Left lung (tissue), 10 donors: Measurements from ENCODE around the gene CCDC141. TPM values are rescaled to one million over a fixed set of nuclear protein-coding genes. Genes with fewer than 3 reads are reported as not detected.

Source experiments
- ATAC-seq: fragments of 200-7000 bp; cut with Tn5 transposase; one replicate; pipeline ENCODE4 v1.9.1; 2020; ENCODE audit warnings: moderate library complexity
- DNase-seq, 4 donors: peaks; one replicate each; pipeline ENCODE4 v3.0.0-alpha.2; 2013 to 2020
- H3K27ac ChIP-seq, 2 donors: fragments of 200-600 bp; sonication (generic) in 1 of 2; one replicate each; pipeline versions ENCODE4 v1.5.0 to v1.8.0; 2020 to 2021
- H3K27me3 ChIP-seq, 2 donors: fragments of 200-600 bp; sonication (generic) in 1 of 2; one replicate each; pipeline versions ENCODE4 v1.5.0 to v1.8.0; 2020 to 2021
- H3K36me3 ChIP-seq, 2 donors: fragments of 200-600 bp; sonication (generic) in 1 of 2; one replicate each; pipeline versions ENCODE4 v1.5.0 to v1.8.0; 2020 to 2021
- H3K4me1 ChIP-seq, 2 donors: fragments of 200-600 bp; one replicate each; pipeline ENCODE4 v1.8.0; 2021
- H3K4me3 ChIP-seq, 2 donors: fragments of 200-600 bp; sonication (generic) in 1 of 2; one replicate each; pipeline versions ENCODE4 v1.5.0 to v1.8.0; 2020 to 2021; ENCODE audit warnings: mild to moderate bottlenecking in 1 of 2
- H3K9me3 ChIP-seq, 2 donors: fragments of 200-600 bp; sonication (generic) in 1 of 2; one replicate each; pipeline versions ENCODE4 v1.5.0 to v1.8.0; 2020 to 2021
- intact Hi-C, 2 donors: fragments of 100-400 bp; cut with DNase I; formaldehyde crosslinking; loops; one replicate each; pipeline versions ENCODE4 v1.11.2 to v1.14.2; 2022
- polyA plus RNA-seq, 6 donors: library from polyadenylated mRNA; unstranded; fragments of 120-200 nt; gene quantifications; one replicate each; pipeline ENCODE4 v1.2.1, GENCODE V29; 2013; ENCODE audit not compliant: insufficient read length in 6 of 6
- total RNA-seq, 2 donors: library from RNA; stranded (reverse); fragmentation: NEBNext Ultra II Directional; extraction: Animal tissue kit (Norgen Biotek cat#: 25700); gene quantifications; one replicate each; pipeline ENCODE4 v1.2.1, GENCODE V29; 2021
- TF ChIP-seq, protein P1 (sequence below), 2 donors: fragments of 200-600 bp; sonication (generic) in 1 of 2; IDR thresholded peaks; one replicate each; pipeline versions ENCODE4 v1.5.0 to v1.8.0; 2021; ENCODE audit warnings: antibody characterized with exemption in 2 of 2
- donor health status: DM: no; HTN: yes; CAD: no.
- donor health status: DM: no; HTN: no; CAD: no.

The CCDC141 gene
- total and polyA plus RNA-seq, 8 donors = 1.6 to 29.6 (median 3.2) TPM

DNA sequence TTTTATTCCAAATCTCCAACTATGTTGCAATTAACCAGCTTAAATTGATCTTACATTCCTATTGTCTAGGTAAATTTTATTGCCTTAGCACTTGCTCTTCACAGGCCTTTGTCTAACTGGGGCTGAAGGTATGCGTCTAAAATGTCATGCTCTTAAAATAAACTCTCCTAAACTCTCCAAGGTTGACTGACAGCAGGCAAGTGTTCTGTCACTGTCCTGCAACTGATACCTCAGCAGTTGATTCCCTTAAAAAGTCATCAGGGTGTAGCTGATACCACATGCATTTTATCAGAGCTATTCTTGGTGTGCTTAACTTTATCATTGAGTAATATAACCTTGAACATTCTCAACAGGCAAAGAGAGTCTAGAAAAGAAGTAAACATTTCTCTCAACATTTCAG, 243.4 kb downstream of the CCDC141 start:
- intact Hi-C loops = no loop called here
- Histone ChIP-seq H3K36me3 (no peaks in the 10 kb centered on the region), H3K4me1 (no peaks in the 10 kb centered on the region), H3K27ac (no peak overlapping the region), H3K9me3 (no peaks in the 10 kb centered on the region), H3K4me3 (no peak overlapping the region), H3K27me3 (no peaks in the 10 kb centered on the region)
- TF ChIP-seq, protein P1, sequence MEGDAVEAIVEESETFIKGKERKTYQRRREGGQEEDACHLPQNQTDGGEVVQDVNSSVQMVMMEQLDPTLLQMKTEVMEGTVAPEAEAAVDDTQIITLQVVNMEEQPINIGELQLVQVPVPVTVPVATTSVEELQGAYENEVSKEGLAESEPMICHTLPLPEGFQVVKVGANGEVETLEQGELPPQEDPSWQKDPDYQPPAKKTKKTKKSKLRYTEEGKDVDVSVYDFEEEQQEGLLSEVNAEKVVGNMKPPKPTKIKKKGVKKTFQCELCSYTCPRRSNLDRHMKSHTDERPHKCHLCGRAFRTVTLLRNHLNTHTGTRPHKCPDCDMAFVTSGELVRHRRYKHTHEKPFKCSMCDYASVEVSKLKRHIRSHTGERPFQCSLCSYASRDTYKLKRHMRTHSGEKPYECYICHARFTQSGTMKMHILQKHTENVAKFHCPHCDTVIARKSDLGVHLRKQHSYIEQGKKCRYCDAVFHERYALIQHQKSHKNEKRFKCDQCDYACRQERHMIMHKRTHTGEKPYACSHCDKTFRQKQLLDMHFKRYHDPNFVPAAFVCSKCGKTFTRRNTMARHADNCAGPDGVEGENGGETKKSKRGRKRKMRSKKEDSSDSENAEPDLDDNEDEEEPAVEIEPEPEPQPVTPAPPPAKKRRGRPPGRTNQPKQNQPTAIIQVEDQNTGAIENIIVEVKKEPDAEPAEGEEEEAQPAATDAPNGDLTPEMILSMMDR (IDR thresholded peaks at IDR 0.05) = no peak
- no peak for DNase-seq
- no peak for ATAC-seq

DNA sequence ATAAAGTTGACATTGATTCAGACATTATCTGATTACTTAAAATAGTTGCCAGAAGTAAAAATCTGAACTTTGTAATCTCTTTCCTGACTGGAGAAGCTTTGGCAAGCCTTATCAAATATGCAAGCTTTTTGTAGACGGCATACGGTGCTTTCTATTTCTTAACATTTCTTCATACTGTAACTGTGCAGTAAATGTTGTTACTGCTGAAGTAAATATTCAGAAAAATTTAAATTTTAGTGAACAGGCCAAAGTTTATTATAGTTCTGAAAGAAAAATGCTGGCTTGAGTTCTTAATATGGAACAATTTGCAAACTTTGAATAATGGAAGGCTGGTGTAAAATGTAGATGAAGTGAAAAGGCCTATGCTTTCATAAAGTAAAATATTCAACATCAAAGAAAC, 244.5 kb downstream of the CCDC141 start:
- no peak for ATAC-seq
- Histone ChIP-seq H3K9me3 (no peaks in the 10 kb centered on the region), H3K36me3 (no peaks in the 10 kb centered on the region), H3K27ac (no peak overlapping the region), H3K27me3 (no peaks in the 10 kb centered on the region), H3K4me3 (no peak overlapping the region), H3K4me1 (no peaks in the 10 kb centered on the region)
- intact Hi-C loops = no loop called here
- TF ChIP-seq, protein P1 (IDR thresholded peaks at IDR 0.05) = no peak
- DNase-seq = no peak

DNA sequence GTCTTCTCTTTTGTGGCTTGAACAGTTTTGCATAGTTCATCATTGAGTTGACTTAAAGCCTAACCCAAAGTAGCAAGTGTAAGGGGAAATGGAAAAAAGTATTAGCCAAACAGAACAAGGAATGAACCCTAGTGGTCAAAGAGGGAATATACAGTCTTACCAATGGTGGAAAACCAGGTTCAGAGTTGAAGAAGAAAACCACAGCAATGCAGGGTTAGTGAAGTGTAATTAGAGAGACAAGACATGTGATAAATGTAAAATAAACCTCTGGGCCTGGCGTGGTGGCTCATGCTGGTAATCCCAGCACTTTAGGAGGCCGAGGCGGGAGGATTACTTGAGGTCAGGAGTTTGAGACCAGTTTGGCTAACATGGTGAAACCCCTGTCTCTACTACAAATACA, 245.1 kb downstream of the CCDC141 start:
- intact Hi-C loops = no loop called here
- Histone ChIP-seq H3K9me3 (no peaks in the 10 kb centered on the region), H3K4me3 (no peak overlapping the region), H3K36me3 (no peaks in the 10 kb centered on the region), H3K4me1 (no peaks in the 10 kb centered on the region), H3K27me3 (no peaks in the 10 kb centered on the region), H3K27ac (no peak overlapping the region)
- ATAC-seq (no peak), DNase-seq (no peak)
- TF ChIP-seq, protein P1 (IDR thresholded peaks at IDR 0.05) = peak; percentile 44 to 46

DNA sequence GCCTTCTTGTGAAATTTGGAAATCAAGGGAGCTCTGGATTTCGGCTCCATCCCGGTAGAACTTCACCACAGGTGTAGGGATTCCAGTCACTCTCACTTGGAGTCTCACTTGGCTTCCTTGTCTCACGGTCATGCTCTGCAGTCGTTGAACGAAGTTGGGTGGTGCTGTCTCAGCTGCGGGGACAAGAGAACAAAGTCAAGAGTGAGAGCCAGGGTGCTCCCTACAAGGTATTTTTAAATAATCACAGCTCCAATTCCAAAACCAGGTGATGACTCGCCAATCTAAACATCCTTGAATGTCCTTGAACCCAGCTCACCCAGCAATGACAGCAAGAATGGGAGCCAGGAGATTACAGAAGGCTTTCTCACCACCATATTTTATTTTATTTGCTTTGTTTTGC, 249.4 kb downstream of the CCDC141 start:
- DNase-seq (no peak), ATAC-seq (no peak)
- Histone ChIP-seq H3K27me3 (no peaks in the 10 kb centered on the region), H3K4me3 (no peak overlapping the region), H3K4me1 (no peaks in the 10 kb centered on the region), H3K9me3 (no peaks in the 10 kb centered on the region), H3K27ac (no peak overlapping the region), H3K36me3 (no peaks in the 10 kb centered on the region)
- intact Hi-C loops = no loop called here
- TF ChIP-seq, protein P1 (IDR thresholded peaks at IDR 0.05) = no peak

DNA sequence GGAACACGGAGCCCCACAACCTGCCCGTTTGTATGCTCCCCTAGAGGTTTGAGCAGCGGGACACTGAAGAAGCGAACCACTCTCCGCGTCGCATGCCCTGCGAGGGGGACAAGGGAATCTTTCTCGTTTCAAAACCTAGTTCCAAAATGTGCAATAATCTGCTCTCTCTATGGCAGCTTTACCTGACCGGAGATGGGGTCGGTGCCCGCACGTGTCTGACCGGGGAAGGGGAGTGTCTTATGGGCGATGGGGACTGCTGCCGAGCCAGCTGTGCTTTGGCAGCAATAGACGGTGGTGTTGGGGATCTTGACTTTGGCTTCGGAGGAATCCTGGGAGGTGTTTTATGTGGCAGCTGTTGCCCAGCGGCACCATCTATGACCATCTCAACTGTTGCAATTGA, 250.6 kb downstream of the CCDC141 start:
- Histone ChIP-seq H3K4me3 (no peak overlapping the region), H3K27ac (no peak overlapping the region), H3K27me3 (no peaks in the 10 kb centered on the region), H3K36me3 (no peaks in the 10 kb centered on the region), H3K4me1 (no peaks in the 10 kb centered on the region), H3K9me3 (no peaks in the 10 kb centered on the region)
- TF ChIP-seq, protein P1 (IDR thresholded peaks at IDR 0.05) = no peak
- intact Hi-C loops = loop anchor here in 1 of 2 donors (5.0 kb wide), 1 partner anchor 113 kb away; no protein-coding TSS in a partner anchor
- peak in 1 of 4 donors; percentile 42 for DNase-seq
- no peak for ATAC-seq
